PC-9 (cell line): ENCODE data around the gene OR2V2.

Source experiments
- EZH2 ChIP-seq: fragments of 200-600 bp; sonication (generic); IDR thresholded peaks from 2 replicates; pipeline ENCODE4 v1.8.0; 2017; ENCODE audit warnings: antibody characterized with exemption, low read depth
- TF ChIP-seq, protein P1 (sequence below): fragments of 200-600 bp; sonication (generic); conservative IDR thresholded peaks from 2 replicates; pipeline ENCODE4 v1.6.1; 2017; ENCODE audit warnings: mixed run types, antibody characterized with exemption, mild to moderate bottlenecking, moderate library complexity

- TF ChIP-seq, protein P1, sequence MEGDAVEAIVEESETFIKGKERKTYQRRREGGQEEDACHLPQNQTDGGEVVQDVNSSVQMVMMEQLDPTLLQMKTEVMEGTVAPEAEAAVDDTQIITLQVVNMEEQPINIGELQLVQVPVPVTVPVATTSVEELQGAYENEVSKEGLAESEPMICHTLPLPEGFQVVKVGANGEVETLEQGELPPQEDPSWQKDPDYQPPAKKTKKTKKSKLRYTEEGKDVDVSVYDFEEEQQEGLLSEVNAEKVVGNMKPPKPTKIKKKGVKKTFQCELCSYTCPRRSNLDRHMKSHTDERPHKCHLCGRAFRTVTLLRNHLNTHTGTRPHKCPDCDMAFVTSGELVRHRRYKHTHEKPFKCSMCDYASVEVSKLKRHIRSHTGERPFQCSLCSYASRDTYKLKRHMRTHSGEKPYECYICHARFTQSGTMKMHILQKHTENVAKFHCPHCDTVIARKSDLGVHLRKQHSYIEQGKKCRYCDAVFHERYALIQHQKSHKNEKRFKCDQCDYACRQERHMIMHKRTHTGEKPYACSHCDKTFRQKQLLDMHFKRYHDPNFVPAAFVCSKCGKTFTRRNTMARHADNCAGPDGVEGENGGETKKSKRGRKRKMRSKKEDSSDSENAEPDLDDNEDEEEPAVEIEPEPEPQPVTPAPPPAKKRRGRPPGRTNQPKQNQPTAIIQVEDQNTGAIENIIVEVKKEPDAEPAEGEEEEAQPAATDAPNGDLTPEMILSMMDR, result no peak
- TF ChIP-seq EZH2, result no peak
These were observed 37.8 kb upstream of the OR2V2 start for GRCh38 chr5:181109489-181110013.
